PC-9 (cell line): ENCODE data around the gene MPZL2. TPM values are rescaled to one million over a fixed set of nuclear protein-coding genes. Genes with fewer than 3 reads are reported as not detected.

Source experiments
- BruUV-seq: library from RNA; stranded (reverse); fragments of 400-500 nt; replicated peaks from 2 replicates; lab custom pipeline; 2021; lab: Mats Ljungman, UMichigan
- CTCF ChIA-PET: fragments of 300-600 bp; sonication (Branson Sonifier 250); formaldehyde crosslinking; loops from one replicate; lab custom pipeline; 2022; ENCODE audit warnings: antibody characterized with exemption; lab: Charles Lee
- POLR2A ChIA-PET: fragments of 300-600 bp; sonication (Branson Sonifier 250); formaldehyde crosslinking; loops from one replicate; lab custom pipeline; 2022; ENCODE audit warnings: antibody characterized with exemption; ENCODE audit not compliant: unreplicated experiment; lab: Charles Lee
- DNase-seq, 2 experiments: peaks; one replicate each; pipeline versions ENCODE4 v3.0.0 to v3.0.0-alpha.2; 2015 to 2022; ENCODE audit warnings: mixed read lengths in 1 of 2
- H2AFZ ChIP-seq: fragments of 200-600 bp; sonication (generic); 2 replicates; pipeline ENCODE4 v1.8.1; 2017; ENCODE audit warnings: antibody characterized with exemption
- H3F3A ChIP-seq: fragments of 200-600 bp; sonication (generic); 2 replicates; pipeline ENCODE4 v1.8.1; 2017; ENCODE audit warnings: antibody characterized with exemption, mild to moderate bottlenecking, low read depth; ENCODE audit not compliant: insufficient read depth
- H3K27ac ChIP-seq: fragments of 200-600 bp; sonication (generic); 2 replicates; pipeline ENCODE4 v1.6.1; 2016; ENCODE audit warnings: mixed run types
- H3K27me3 ChIP-seq: fragments of 200-600 bp; sonication (generic); 2 replicates; pipeline ENCODE4 v1.6.1; 2016; ENCODE audit warnings: low read depth, mixed run types; ENCODE audit not compliant: insufficient read depth
- H3K36me3 ChIP-seq: fragments of 200-600 bp; sonication (generic); 2 replicates; pipeline ENCODE4 v1.6.1; 2016; ENCODE audit warnings: low read depth, mixed run types
- H3K4me1 ChIP-seq: fragments of 200-600 bp; sonication (generic); replicated peaks from 2 replicates; pipeline ENCODE4 v1.6.1; 2016; ENCODE audit warnings: mixed run types; ENCODE audit not compliant: insufficient read depth
- H3K4me2 ChIP-seq: fragments of 200-600 bp; sonication (generic); 2 replicates; pipeline ENCODE4 v1.6.1; 2017; ENCODE audit warnings: mixed run types
- H3K4me3 ChIP-seq: fragments of 200-600 bp; sonication (generic); 2 replicates; pipeline ENCODE4 v1.6.1; 2016; ENCODE audit warnings: mixed run types
- H3K79me2 ChIP-seq: fragments of 200-600 bp; sonication (generic); 2 replicates; pipeline ENCODE4 v1.6.1; 2017; ENCODE audit warnings: low read depth, mixed run types
- H3K9me2 ChIP-seq: fragments of 200-600 bp; sonication (generic); 2 replicates; pipeline ENCODE4 v1.8.1; 2017; ENCODE audit warnings: mild to moderate bottlenecking; ENCODE audit not compliant: insufficient read depth
- H3K9me3 ChIP-seq: fragments of 200-600 bp; sonication (generic); 2 replicates; pipeline ENCODE4 v1.8.1; 2016; ENCODE audit warnings: low read depth; ENCODE audit not compliant: insufficient read depth
- H4K20me1 ChIP-seq: fragments of 200-600 bp; sonication (generic); 2 replicates; pipeline ENCODE4 v1.8.1; 2017; ENCODE audit not compliant: insufficient read depth
- CTCF ChIP-seq: fragments of 200-600 bp; sonication (generic); conservative IDR thresholded peaks from 2 replicates; pipeline ENCODE4 v1.6.1; 2017; ENCODE audit warnings: mixed run types, antibody characterized with exemption, mild to moderate bottlenecking, moderate library complexity
- EZH2 ChIP-seq: fragments of 200-600 bp; sonication (generic); IDR thresholded peaks from 2 replicates; pipeline ENCODE4 v1.8.0; 2017; ENCODE audit warnings: antibody characterized with exemption, low read depth
- intact Hi-C: fragments of 100-400 bp; cut with micrococcal nuclease; formaldehyde crosslinking; loops from one replicate; pipeline ENCODE4 v1.10.0; 2022; ENCODE audit not compliant: unreplicated experiment
- total RNA-seq: library from RNA; stranded (reverse); gene quantifications from 2 replicates; pipeline ENCODE4 v1.2.3, GENCODE V29; 2021

MPZL2 gene
- total RNA-seq, 1 experiment from 2014 or later = 43.1 TPM

GRCh38 chr11:118209033-118209432, 55.1 kb downstream of the MPZL2 start:
- no peak overlapping the region for H2AFZ ChIP-seq
- ChIA-PET POLR2A (no interaction called here), CTCF (no interaction called here)
- H3K27ac ChIP-seq = no peak overlapping the region
- H3K79me2 ChIP-seq = no peaks in the 10 kb centered on the region
- no peaks in the 10 kb centered on the region for H3K9me3 ChIP-seq
- H3F3A ChIP-seq = 0 out of 2 replicates have a peak, but pooled peaks cover 7% of the 10 kb centered on the region
- H3K4me1 ChIP-seq = peaks cover 18% of the 10 kb centered on the region
- TF ChIP-seq CTCF = no peak
- no peak for TF ChIP-seq EZH2
- no peak overlapping the region for H3K4me3 ChIP-seq
- H3K36me3 ChIP-seq = no peaks in the 10 kb centered on the region
- no peaks in the 10 kb centered on the region for H4K20me1 ChIP-seq
- H3K27me3 ChIP-seq = no peaks in the 10 kb centered on the region
- intact Hi-C loops = no loop called here
- DNase-seq = no peak
- H3K9me2 ChIP-seq = 0 out of 2 replicates have a peak, but pooled peaks cover 3% of the 10 kb centered on the region
- no TSS peak for BruUV-seq
- H3K4me2 ChIP-seq = no peak overlapping the region

- POLR2A ChIA-PET = no interaction called here
These were observed 57.0 kb downstream of the MPZL2 start for GRCh38 chr11:118207079-118207478.

GRCh38 chr11:118206391-118207031, 57.6 kb downstream of the MPZL2 start:
- intact Hi-C loops = no loop called here
- Histone ChIP-seq H3K79me2 (no peaks in the 10 kb centered on the region), H3K9me2 (0 out of 2 replicates have a peak, but pooled peaks cover 3% of the 10 kb centered on the region), H4K20me1 (no peaks in the 10 kb centered on the region), H3K27me3 (no peaks in the 10 kb centered on the region), H3K9me3 (no peaks in the 10 kb centered on the region), H2AFZ (no peak overlapping the region), H3K4me1 (peaks cover under 1% of the 10 kb centered on the region), H3F3A (no peaks in the 10 kb centered on the region), H3K36me3 (no peaks in the 10 kb centered on the region), H3K4me2 (no peak overlapping the region), H3K27ac (no peak overlapping the region), H3K4me3 (no peak overlapping the region)
- no peak for DNase-seq
- ChIA-PET CTCF (no interaction called here), POLR2A (no interaction called here)
- BruUV-seq = no TSS peak
- TF ChIP-seq CTCF (no peak), EZH2 (no peak)

More at GRCh38 chr11:118207079-118207478, 57.0 kb downstream of the MPZL2 start:
- H3F3A ChIP-seq = 0 out of 2 replicates have a peak, but pooled peaks cover under 1% of the 10 kb centered on the region
- TF ChIP-seq EZH2 (no peak), CTCF (no peak)
- H3K36me3 ChIP-seq = no peaks in the 10 kb centered on the region
- H3K4me3 ChIP-seq = no peak overlapping the region
- H3K4me1 ChIP-seq = peaks cover 6% of the 10 kb centered on the region
- no peaks in the 10 kb centered on the region for H3K27me3 ChIP-seq
- no peaks in the 10 kb centered on the region for H3K79me2 ChIP-seq
- intact Hi-C loops = no loop called here
- H3K27ac ChIP-seq = no peak overlapping the region
- BruUV-seq = no TSS peak
- CTCF ChIA-PET = no interaction called here
- H3K9me3 ChIP-seq = no peaks in the 10 kb centered on the region
- H3K4me2 ChIP-seq = no peak overlapping the region
- 0 out of 2 replicates have a peak, but pooled peaks cover 3% of the 10 kb centered on the region for H3K9me2 ChIP-seq
- no peaks in the 10 kb centered on the region for H4K20me1 ChIP-seq
- DNase-seq = no peak
- no peak overlapping the region for H2AFZ ChIP-seq
